Stimulated activated CD4-positive, alpha-beta T cell treated with anti-CD3 and anti-CD28 coated beads, Interleukin-2, amount 100 ng/mL, for 4 hours (primary cell): Measurements from ENCODE around the gene KLHL29.

ENCODE experiments used
- DNase-seq: peaks from one replicate; pipeline ENCODE4 v3.0.0-alpha.2; 2020; ENCODE audit warnings: low read depth

KLHL29 gene

GRCh38 chr2:23531280-23531679 lies 146.3 kb downstream of the KLHL29 start:
- DNase-seq = no peak

- no peak for DNase-seq
Measured at GRCh38 chr2:23531881-23532280, 146.9 kb downstream of the KLHL29 start.

GRCh38 chr2:23532391-23533337 lies 147.7 kb downstream of the KLHL29 start:
- DNase-seq = peak; percentile 26

GRCh38 chr2:23533338-23533695 lies 148.3 kb downstream of the KLHL29 start:
- DNase-seq = no peak

GRCh38 chr2:23534771-23535170 lies 149.8 kb downstream of the KLHL29 start:
- no peak for DNase-seq

GRCh38 chr2:23536326-23536725 lies 151.3 kb downstream of the KLHL29 start:
- no peak for DNase-seq

- no peak for DNase-seq
Measured at GRCh38 chr2:23537991-23538390, 153.0 kb downstream of the KLHL29 start.

- DNase-seq = no peak
Measured at GRCh38 chr2:23538566-23538965, 153.6 kb downstream of the KLHL29 start.

- DNase-seq = no peak
Measured at GRCh38 chr2:23540804-23541360, 155.9 kb downstream of the KLHL29 start.

GRCh38 chr2:23541503-23542229 lies 156.7 kb downstream of the KLHL29 start:
- no peak for DNase-seq

GRCh38 chr2:23542230-23542789 lies 157.3 kb downstream of the KLHL29 start:
- DNase-seq = no peak

- DNase-seq = no peak
Measured at GRCh38 chr2:23543302-23543701, 158.3 kb downstream of the KLHL29 start.

- no peak for DNase-seq
Measured at GRCh38 chr2:23543728-23544127, 158.7 kb downstream of the KLHL29 start.

- no peak for DNase-seq
Measured at GRCh38 chr2:23544589-23545295, 159.8 kb downstream of the KLHL29 start.

- DNase-seq = no peak
Measured at GRCh38 chr2:23545396-23545795, 160.4 kb downstream of the KLHL29 start.

GRCh38 chr2:23545811-23546210 lies 160.8 kb downstream of the KLHL29 start:
- DNase-seq = no peak

GRCh38 chr2:23546913-23547312 lies 161.9 kb downstream of the KLHL29 start:
- no peak for DNase-seq

- DNase-seq = no peak
Measured at GRCh38 chr2:23547725-23548124, 162.7 kb downstream of the KLHL29 start.

- DNase-seq = no peak
Measured at GRCh38 chr2:23548143-23548769, 163.3 kb downstream of the KLHL29 start.

- no peak for DNase-seq
Measured at GRCh38 chr2:23549051-23549450, 164.1 kb downstream of the KLHL29 start.

- DNase-seq = no peak
Measured at GRCh38 chr2:23549821-23550530, 165.0 kb downstream of the KLHL29 start.
